OCI-LY1 (cell line): ENCODE measurements around the gene TRAFD1.

ENCODE experiments used
- H2AFZ ChIP-seq: fragments of 200-600 bp; sonication (generic), shearing (Covaris generic); 2 replicates; pipeline ENCODE4 v1.6.0; 2014; ENCODE audit warnings: antibody characterized with exemption, mild to moderate bottlenecking, low read length
- H3F3A ChIP-seq: fragments of 200-600 bp; sonication (generic), shearing (Covaris generic); 2 replicates; pipeline ENCODE4 v1.6.0; 2014; ENCODE audit warnings: mild to moderate bottlenecking, antibody characterized with exemption, low read length, moderate library complexity; ENCODE audit not compliant: insufficient read depth
- H3K27ac ChIP-seq: fragments of 200-600 bp; sonication (generic); 2 replicates; pipeline ENCODE4 v1.5.1; 2014; ENCODE audit warnings: low read length, mixed run types, mild to moderate bottlenecking, low read depth; ENCODE audit not compliant: poor library complexity, severe bottlenecking
- H3K27me3 ChIP-seq: fragments of 200-600 bp; sonication (generic); 2 replicates; pipeline ENCODE4 v1.6.0; 2014; ENCODE audit warnings: antibody characterized with exemption, mild to moderate bottlenecking, low read length, moderate library complexity; ENCODE audit not compliant: insufficient read depth
- H3K36me3 ChIP-seq: fragments of 200-600 bp; sonication (generic); 2 replicates; pipeline ENCODE4 v1.6.1; 2014; ENCODE audit warnings: mild to moderate bottlenecking, antibody characterized with exemption, low read length, moderate library complexity, mixed read lengths; ENCODE audit not compliant: insufficient read depth
- H3K4me1 ChIP-seq: fragments of 200-600 bp; sonication (generic); 2 replicates; pipeline ENCODE4 v1.5.1; 2014; ENCODE audit warnings: mild to moderate bottlenecking, low read length, moderate library complexity; ENCODE audit not compliant: insufficient read depth, severe bottlenecking
- H3K4me2 ChIP-seq: fragments of 200-600 bp; sonication (generic), shearing (Covaris generic); 2 replicates; pipeline ENCODE4 v1.6.1; 2014; ENCODE audit warnings: low read length
- H3K4me3 ChIP-seq: fragments of 200-600 bp; sonication (generic); 2 replicates; pipeline ENCODE4 v1.5.1; 2014; ENCODE audit warnings: low read length, low read depth, mild to moderate bottlenecking, mixed read lengths; ENCODE audit not compliant: poor library complexity, severe bottlenecking
- H3K79me2 ChIP-seq: fragments of 200-600 bp; shearing (Covaris generic); 2 replicates; pipeline ENCODE4 v1.6.1; 2016; ENCODE audit warnings: mixed run types, low read length, mixed read lengths; ENCODE audit not compliant: insufficient read depth
- H3K9ac ChIP-seq: fragments of 200-600 bp; sonication (generic), shearing (Covaris generic); 2 replicates; pipeline ENCODE4 v1.6.1; 2014; ENCODE audit warnings: mild to moderate bottlenecking, low read length, mixed read lengths
- H3K9me2 ChIP-seq: fragments of 200-600 bp; sonication (generic), shearing (Covaris generic); 2 replicates; pipeline ENCODE4 v1.6.1; 2014; ENCODE audit warnings: low read depth, mild to moderate bottlenecking, low read length, mixed read lengths
- H3K9me3 ChIP-seq: fragments of 200-600 bp; shearing (Covaris generic); 2 replicates; pipeline ENCODE4 v1.6.1; 2014; ENCODE audit warnings: low read length, mixed read lengths
- H4K20me1 ChIP-seq: fragments of 200-600 bp; sonication (generic), shearing (Covaris generic); 2 replicates; pipeline ENCODE4 v1.6.0; 2016; ENCODE audit warnings: mild to moderate bottlenecking, low read length; ENCODE audit not compliant: insufficient read depth
- CTCF ChIP-seq: fragments of 200-600 bp; sonication (generic), shearing (Covaris generic); IDR thresholded peaks from 2 replicates; pipeline ENCODE4 v1.5.1; 2017; ENCODE audit warnings: mild to moderate bottlenecking, antibody characterized with exemption, low read length, moderate library complexity, mixed read lengths
- EZH2 ChIP-seq: fragments of 200-600 bp; sonication (generic), shearing (Covaris generic); IDR thresholded peaks from 2 replicates; pipeline ENCODE4 v1.8.0; 2017; ENCODE audit warnings: borderline replicate concordance, mixed run types, mild to moderate bottlenecking, antibody characterized with exemption, low read length, moderate library complexity, mixed read lengths

Gene TRAFD1

DNA sequence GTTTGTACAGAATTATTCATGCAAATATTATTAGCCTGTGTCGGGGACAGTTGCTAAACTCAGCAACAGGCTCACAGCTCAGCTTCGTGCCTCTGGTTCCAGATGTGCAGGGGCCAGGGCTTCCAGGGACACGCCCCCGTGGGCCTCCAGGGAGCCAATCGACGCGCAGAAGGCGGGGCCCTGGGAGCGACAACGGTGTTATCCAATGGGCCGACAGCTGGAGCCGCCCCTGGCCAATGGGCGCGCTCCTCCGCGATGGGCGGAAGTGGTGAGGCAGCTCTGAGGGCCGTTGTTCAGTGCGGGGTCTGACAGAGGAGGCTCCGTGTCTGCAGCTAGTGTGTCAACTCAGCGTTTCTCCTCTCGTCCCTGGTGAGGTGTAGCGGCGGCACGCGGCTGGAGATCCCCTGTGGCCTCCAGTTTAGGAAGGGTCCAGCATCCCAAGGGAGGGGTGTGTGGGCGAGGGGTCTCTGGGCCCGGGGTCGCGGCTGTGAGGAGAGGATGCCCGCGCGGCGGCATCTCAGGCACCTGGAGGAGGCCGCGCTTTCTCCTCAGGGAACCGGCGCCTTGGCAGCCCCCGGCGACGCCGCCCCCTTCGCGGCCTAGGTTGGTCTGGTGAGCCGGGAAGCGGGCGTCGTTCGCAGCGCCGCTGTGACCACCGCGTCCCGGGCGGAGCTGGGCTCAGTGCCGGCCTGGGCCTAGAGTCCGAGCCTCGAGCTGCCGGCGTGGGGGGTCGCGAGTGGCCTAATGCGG is at the start of gene TRAFD1:
Gene TRAFD1 (plus strand): TSS at position 311 of the 750 bp plus-strand sequence. CDS start 4,963 bp downstream, outside the sequence.
- Histone ChIP-seq H3K9me2 (no peaks in the 10 kb centered on the region), H3K36me3 (no peaks in the 10 kb centered on the region), H3K79me2 (peaks cover 5% of the 10 kb centered on the region; the same call in 1 of the 2 replicates), H3K27me3 (no peaks in the 10 kb centered on the region), H2AFZ (no peak within 1 kb of the TSS), H3K27ac (no peak within 1 kb of the TSS), H3K9me3 (no peaks in the 10 kb centered on the region), H3K4me3 (peak within 1 kb of the TSS; percentile 90), H3K9ac (peak within 1 kb of the TSS; percentile 83), H3F3A (0 out of 2 replicates have a peak, but pooled peaks cover 3% of the 10 kb centered on the region), H3K4me1 (peaks cover 35% of the 10 kb centered on the region), H3K4me2 (peak within 1 kb of the TSS; percentile 96), H4K20me1 (no peaks in the 10 kb centered on the region)
- TF ChIP-seq EZH2 = no peak
- TF ChIP-seq CTCF = no peak

- peaks cover 89% of the 10 kb centered on the region for H3K36me3 ChIP-seq
These were observed 38.1 kb upstream of the TRAFD1 start for GRCh38 chr12:112087055-112087850.

DNA sequence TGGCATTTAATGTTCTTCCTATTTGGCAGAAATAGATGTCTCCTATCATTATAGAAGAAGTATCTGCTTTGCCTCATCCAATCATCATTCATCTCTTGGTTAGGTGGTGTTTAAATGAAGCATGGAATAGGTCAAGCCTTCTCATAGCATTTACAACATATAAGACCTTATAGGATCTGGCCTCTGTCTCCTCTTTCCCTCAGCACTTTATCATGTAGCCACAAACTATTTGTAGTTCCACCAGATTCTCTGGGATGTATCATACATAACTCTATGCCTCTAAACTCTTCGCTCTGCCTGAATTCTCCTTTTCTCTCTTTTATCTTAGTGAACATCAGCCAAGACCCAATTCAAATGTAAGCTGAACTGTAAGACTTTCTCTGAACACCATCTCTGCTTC is 37.5 kb upstream of the TRAFD1 start:
- no peaks in the 10 kb centered on the region for H3K9me3 ChIP-seq
- no peak overlapping the region for H3K4me3 ChIP-seq
- TF ChIP-seq CTCF (no peak), EZH2 (no peak)
- peaks cover 93% of the 10 kb centered on the region for H3K36me3 ChIP-seq
- H2AFZ ChIP-seq = no peak overlapping the region
- H3K27ac ChIP-seq = no peak overlapping the region
- no peaks in the 10 kb centered on the region for H4K20me1 ChIP-seq
- no peaks in the 10 kb centered on the region for H3K4me1 ChIP-seq
- no peaks in the 10 kb centered on the region for H3K27me3 ChIP-seq
- H3K9me2 ChIP-seq = no peaks in the 10 kb centered on the region
- H3F3A ChIP-seq = no peaks in the 10 kb centered on the region; the same call in 1 of the 2 replicates
- H3K9ac ChIP-seq = no peak overlapping the region
- peaks cover 9% of the 10 kb centered on the region; the same call in 1 of the 2 replicates for H3K79me2 ChIP-seq
- no peak overlapping the region for H3K4me2 ChIP-seq

More at GRCh38 chr12:112087055-112087850, 38.1 kb upstream of the TRAFD1 start:
- H3K4me3 ChIP-seq = no peak overlapping the region
- H3F3A ChIP-seq = no peaks in the 10 kb centered on the region; the same call in 1 of the 2 replicates
- no peak overlapping the region for H2AFZ ChIP-seq
- H3K4me2 ChIP-seq = no peak overlapping the region
- H3K9me2 ChIP-seq = no peaks in the 10 kb centered on the region
- peaks cover 8% of the 10 kb centered on the region; the same call in 1 of the 2 replicates for H3K79me2 ChIP-seq
- no peak overlapping the region for H3K27ac ChIP-seq
- H3K9ac ChIP-seq = no peak overlapping the region
- TF ChIP-seq CTCF (no peak), EZH2 (no peak)
- H3K27me3 ChIP-seq = no peaks in the 10 kb centered on the region
- no peaks in the 10 kb centered on the region for H3K9me3 ChIP-seq
- H3K4me1 ChIP-seq = no peaks in the 10 kb centered on the region
- H4K20me1 ChIP-seq = no peaks in the 10 kb centered on the region
